Measurements from ENCODE around the gene TIAM2.
"Not testable (repeated sequence)": the region's sequence is repeated elsewhere in the genome, so short reads cannot be mapped to it uniquely, and the experiment has no call there.

The TIAM2 gene

DNA sequence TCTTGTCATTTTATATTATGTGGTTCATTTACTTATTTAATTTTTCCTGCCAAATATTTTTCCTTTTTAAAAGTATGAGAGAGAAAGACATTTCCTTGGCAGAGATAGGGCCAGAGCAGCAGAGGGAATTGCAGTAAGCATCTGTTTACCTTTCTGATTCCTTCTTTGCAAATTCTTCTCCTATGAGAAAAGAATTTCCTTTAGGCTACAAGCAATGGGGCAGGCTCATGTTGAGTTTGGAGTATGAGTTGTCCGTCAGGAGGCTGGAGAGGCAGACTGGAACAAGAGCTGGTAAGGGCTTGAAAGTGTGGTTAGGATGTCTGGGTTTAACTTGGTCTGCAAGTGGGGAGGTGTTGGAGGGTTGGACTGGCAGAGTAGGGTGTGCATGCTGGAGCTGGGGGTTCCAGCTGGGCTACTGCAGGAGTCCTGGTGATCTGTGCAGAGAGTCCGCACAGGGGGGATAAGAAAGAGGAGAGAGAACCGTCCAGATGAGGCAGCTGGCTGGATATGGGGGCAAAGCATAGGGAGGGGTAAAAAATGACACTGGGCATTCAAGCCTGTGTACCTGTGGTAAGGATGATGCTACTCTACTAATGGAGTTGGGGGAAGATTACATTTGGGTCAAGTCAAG lies 19.7 kb downstream of the TIAM2 start:
- Histone ChIP-seq H3K27me3 (ENCODE audit: insufficient read depth, low read length) (no peaks in the 10 kb centered on the region), H4K8ac (ENCODE audit: low read depth, low read length) (no peak overlapping the region), H3K79me2 (ENCODE audit: control insufficient read depth, insufficient read depth, low read length, poor library complexity) (no peaks in the 10 kb centered on the region), H3K4ac (ENCODE audit: low read depth, low read length) (no peak overlapping the region), H3K27ac (ENCODE audit: low read depth, low read length) (no peak overlapping the region), H3K14ac (ENCODE audit: low read length) (no peak overlapping the region), H3K18ac (ENCODE audit: low read length) (no peak overlapping the region), H3K36me3 (ENCODE audit: control insufficient read depth in 1 of 2, insufficient read depth in 2 of 2, low read length in 2 of 2) (no peaks in the 10 kb centered on the region), H3K79me1 (ENCODE audit: low read length) (peaks cover 3% of the 10 kb centered on the region), H2BK120ac (ENCODE audit: insufficient read depth, low read length, poor library complexity) (no peak overlapping the region), H3K4me3 (ENCODE audit: low read depth, low read length) (no peak overlapping the region), H3K4me1 (ENCODE audit: control insufficient read depth in 1 of 2, insufficient read depth in 2 of 2, low read length in 2 of 2) (peaks cover 4% of the 10 kb centered on the region in 2 experiments), H3K9me3 (ENCODE audit: insufficient read depth, low read depth, low read length) (no peaks in the 10 kb centered on the region), H2AK5ac (ENCODE audit: low read length) (no peak overlapping the region), H2BK5ac (ENCODE audit: low read depth, low read length, poor library complexity) (no peak overlapping the region), H4K12ac (ENCODE audit: low read depth, low read length) (no peak overlapping the region), H3K4me2 (ENCODE audit: low read length) (peak overlapping the region; percentile 23), H3K23ac (ENCODE audit: low read length) (no peak overlapping the region), H3K9ac (ENCODE audit: low read length) (no peak overlapping the region), H2AFZ (ENCODE audit: insufficient read depth, low read length, poor library complexity) (no peak overlapping the region), H2BK12ac (ENCODE audit: low read length) (no peak overlapping the region), H4K91ac (ENCODE audit: low read depth, low read length) (no peak overlapping the region)
- WGBS (ENCODE audit: extremely low coverage, insufficient coverage, insufficient read length): no CpG with 5 or more reads among the region's 3 CpGs
- DNase-seq: peak; percentile 15 to 64

DNA sequence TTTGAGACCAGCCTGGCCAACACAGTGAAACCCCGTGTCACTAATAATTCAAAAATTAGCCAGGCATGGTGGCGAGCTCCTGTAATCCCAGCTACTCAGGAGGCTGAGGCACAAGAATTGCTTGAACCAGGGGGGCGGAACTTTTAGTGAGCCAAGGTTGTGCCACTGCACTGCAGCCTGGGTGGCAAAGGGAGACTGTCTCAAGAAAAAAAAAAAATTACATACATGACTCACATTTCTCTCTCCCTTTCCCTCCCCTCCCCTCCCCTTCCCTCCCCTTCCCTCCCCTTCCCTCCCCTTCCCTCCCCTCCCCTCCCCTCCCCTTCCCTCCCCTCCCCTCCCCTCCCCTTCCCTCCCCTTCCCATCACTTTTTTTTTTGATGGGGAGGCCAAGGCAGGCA lies 23.3 kb downstream of the TIAM2 start:
- not testable (repeated sequence) for H3K14ac ChIP-seq (ENCODE audit: low read length); H2AFZ ChIP-seq (ENCODE audit: insufficient read depth, low read length, poor library complexity); H3K36me3 ChIP-seq (ENCODE audit: control insufficient read depth in 1 of 2, insufficient read depth in 2 of 2, low read length in 2 of 2); H2BK120ac ChIP-seq (ENCODE audit: insufficient read depth, low read length, poor library complexity); H3K79me2 ChIP-seq (ENCODE audit: control insufficient read depth, insufficient read depth, low read length, poor library complexity); H3K9ac ChIP-seq (ENCODE audit: low read length); DNase-seq; H4K12ac ChIP-seq (ENCODE audit: low read depth, low read length); H3K79me1 ChIP-seq (ENCODE audit: low read length); H3K9me3 ChIP-seq (ENCODE audit: insufficient read depth, low read depth, low read length); H3K4me1 ChIP-seq (ENCODE audit: control insufficient read depth in 1 of 2, insufficient read depth in 2 of 2, low read length in 2 of 2); H3K27me3 ChIP-seq (ENCODE audit: insufficient read depth, low read length); H3K23ac ChIP-seq (ENCODE audit: low read length); H3K4me3 ChIP-seq (ENCODE audit: low read depth, low read length); H3K27ac ChIP-seq (ENCODE audit: low read depth, low read length); H4K8ac ChIP-seq (ENCODE audit: low read depth, low read length); H3K18ac ChIP-seq (ENCODE audit: low read length); H3K4ac ChIP-seq (ENCODE audit: low read depth, low read length); H2AK5ac ChIP-seq (ENCODE audit: low read length); H2BK5ac ChIP-seq (ENCODE audit: low read depth, low read length, poor library complexity); H3K4me2 ChIP-seq (ENCODE audit: low read length); H2BK12ac ChIP-seq (ENCODE audit: low read length); H4K91ac ChIP-seq (ENCODE audit: low read depth, low read length)
- WGBS (ENCODE audit: extremely low coverage, insufficient coverage, insufficient read length): no CpG with 5 or more reads among the region's 3 CpGs

DNA sequence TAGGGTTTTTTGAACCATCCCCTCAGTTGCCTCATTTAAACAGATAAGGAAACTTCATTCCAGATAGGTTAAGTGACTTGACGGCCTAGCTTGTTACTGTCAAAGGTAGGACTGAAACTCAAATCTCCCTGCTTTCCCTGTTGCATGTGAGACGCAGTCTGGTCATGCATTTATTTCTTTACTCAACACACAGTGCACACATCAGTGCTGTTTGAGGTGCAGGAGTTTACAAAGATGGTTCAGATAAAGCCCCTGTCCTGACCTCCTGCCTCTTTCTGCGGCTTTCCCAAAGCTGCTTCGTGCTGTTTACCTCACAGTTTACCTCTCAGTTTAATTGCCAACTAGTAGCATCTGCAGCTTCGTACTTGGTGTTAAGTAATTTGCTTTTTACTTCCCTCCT lies 26.6 kb downstream of the TIAM2 start:
- Histone ChIP-seq H3K23ac (ENCODE audit: low read length) (no peak overlapping the region), H3K14ac (ENCODE audit: low read length) (no peak overlapping the region), H2AK5ac (ENCODE audit: low read length) (no peak overlapping the region), H2BK5ac (ENCODE audit: low read depth, low read length, poor library complexity) (no peak overlapping the region), H3K9me3 (ENCODE audit: insufficient read depth, low read depth, low read length) (no peaks in the 10 kb centered on the region), H3K27ac (ENCODE audit: low read depth, low read length) (no peak overlapping the region), H3K36me3 (ENCODE audit: control insufficient read depth in 1 of 2, insufficient read depth in 2 of 2, low read length in 2 of 2) (no peaks in the 10 kb centered on the region), H3K4me2 (ENCODE audit: low read length) (no peak overlapping the region), H3K4me1 (ENCODE audit: control insufficient read depth in 1 of 2, insufficient read depth in 2 of 2, low read length in 2 of 2) (peaks cover 6 to 7% of the 10 kb centered on the region in 2 experiments), H3K79me2 (ENCODE audit: control insufficient read depth, insufficient read depth, low read length, poor library complexity) (no peaks in the 10 kb centered on the region), H3K4me3 (ENCODE audit: low read depth, low read length) (no peak overlapping the region), H3K9ac (ENCODE audit: low read length) (no peak overlapping the region), H3K18ac (ENCODE audit: low read length) (no peak overlapping the region), H2BK12ac (ENCODE audit: low read length) (no peak overlapping the region), H3K27me3 (ENCODE audit: insufficient read depth, low read length) (no peaks in the 10 kb centered on the region), H3K4ac (ENCODE audit: low read depth, low read length) (no peak overlapping the region), H3K79me1 (ENCODE audit: low read length) (peaks cover 2% of the 10 kb centered on the region), H4K8ac (ENCODE audit: low read depth, low read length) (no peak overlapping the region), H2AFZ (ENCODE audit: insufficient read depth, low read length, poor library complexity) (no peak overlapping the region), H4K91ac (ENCODE audit: low read depth, low read length) (no peak overlapping the region), H2BK120ac (ENCODE audit: insufficient read depth, low read length, poor library complexity) (no peak overlapping the region), H4K12ac (ENCODE audit: low read depth, low read length) (no peak overlapping the region)
- WGBS (ENCODE audit: extremely low coverage, insufficient coverage, insufficient read length): no CpG with 5 or more reads among the region's 5 CpGs
- no peak for DNase-seq

DNA sequence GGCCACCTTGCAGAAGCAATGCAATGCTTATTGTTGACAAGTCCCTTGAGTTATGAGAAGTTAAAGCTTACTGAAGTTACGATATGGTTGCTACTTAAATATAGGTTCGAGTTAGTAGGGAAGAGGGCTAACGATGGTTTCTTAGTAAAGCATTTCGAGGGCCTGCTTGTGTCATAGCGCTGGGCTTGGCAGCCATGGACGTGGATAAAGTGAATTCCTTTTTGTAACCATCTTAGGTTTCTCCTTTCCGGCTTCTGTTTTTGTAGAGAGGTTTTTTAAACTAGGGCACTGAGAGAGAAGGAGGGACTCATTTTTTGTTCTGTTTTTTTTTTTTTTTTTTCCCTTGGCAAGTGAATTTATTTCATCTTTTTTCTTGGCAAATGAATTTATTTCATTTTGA lies 27.6 kb downstream of the TIAM2 start:
- H4K12ac ChIP-seq (ENCODE audit: low read depth, low read length): no peak overlapping the region
- no peak overlapping the region for H3K9ac ChIP-seq (ENCODE audit: low read length)
- peaks cover 2% of the 10 kb centered on the region for H3K79me1 ChIP-seq (ENCODE audit: low read length)
- no peak overlapping the region for H2BK12ac ChIP-seq (ENCODE audit: low read length)
- no peak overlapping the region for H2AK5ac ChIP-seq (ENCODE audit: low read length)
- no peak overlapping the region for H2BK5ac ChIP-seq (ENCODE audit: low read depth, low read length, poor library complexity)
- no peaks in the 10 kb centered on the region for H3K9me3 ChIP-seq (ENCODE audit: insufficient read depth, low read depth, low read length)
- no peaks in the 10 kb centered on the region for H3K79me2 ChIP-seq (ENCODE audit: control insufficient read depth, insufficient read depth, low read length, poor library complexity)
- no peaks in the 10 kb centered on the region for H3K36me3 ChIP-seq (ENCODE audit: control insufficient read depth in 1 of 2, insufficient read depth in 2 of 2, low read length in 2 of 2)
- H4K8ac ChIP-seq (ENCODE audit: low read depth, low read length): no peak overlapping the region
- no peak overlapping the region for H3K18ac ChIP-seq (ENCODE audit: low read length)
- no peak overlapping the region for H3K14ac ChIP-seq (ENCODE audit: low read length)
- H3K4me1 ChIP-seq (ENCODE audit: control insufficient read depth in 1 of 2, insufficient read depth in 2 of 2, low read length in 2 of 2): peaks cover 6 to 7% of the 10 kb centered on the region in 2 experiments
- no peak for DNase-seq
- H3K27me3 ChIP-seq (ENCODE audit: insufficient read depth, low read length): no peaks in the 10 kb centered on the region
- H2AFZ ChIP-seq (ENCODE audit: insufficient read depth, low read length, poor library complexity): no peak overlapping the region
- H3K4me3 ChIP-seq (ENCODE audit: low read depth, low read length): no peak overlapping the region
- no peak overlapping the region for H3K23ac ChIP-seq (ENCODE audit: low read length)
- no peak overlapping the region for H3K27ac ChIP-seq (ENCODE audit: low read depth, low read length)
- WGBS (ENCODE audit: extremely low coverage, insufficient coverage, insufficient read length): no CpG with 5 or more reads among the region's 7 CpGs
- H4K91ac ChIP-seq (ENCODE audit: low read depth, low read length): no peak overlapping the region
- H3K4me2 ChIP-seq (ENCODE audit: low read length): no peak overlapping the region
- H3K4ac ChIP-seq (ENCODE audit: low read depth, low read length): no peak overlapping the region
- no peak overlapping the region for H2BK120ac ChIP-seq (ENCODE audit: insufficient read depth, low read length, poor library complexity)

All from trophoblast cell (in vitro differentiated cells and primary cell).